ENCODE measurements around the gene DPPA3.
A peak's percentile ranks its signal among the peaks of the same experiment; 100 is the strongest.
"Not testable (repeated sequence)": the region's sequence is repeated elsewhere in the genome, so short reads cannot be mapped to it uniquely, and the experiment has no call there.

Gene DPPA3

DNA sequence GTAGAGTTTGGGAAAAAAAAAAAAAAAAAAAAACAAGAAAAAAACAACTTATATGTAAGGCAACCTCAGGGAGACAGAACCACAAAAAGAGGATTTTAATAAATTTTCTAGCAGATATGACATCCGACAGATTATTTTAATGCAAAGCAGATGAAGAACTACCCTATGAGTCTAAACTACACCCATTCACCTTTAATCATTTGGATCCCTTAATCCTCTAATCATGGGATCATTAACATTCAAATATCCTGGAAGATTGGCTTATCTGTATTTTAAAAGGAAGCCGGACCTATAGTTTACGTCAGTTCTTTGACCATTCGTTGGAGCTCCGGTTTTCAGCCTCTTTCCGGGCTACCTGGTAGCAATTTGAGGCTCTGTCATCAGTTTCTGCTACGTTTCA, at the start of gene DPPA3:
Gene DPPA3, plus strand, starts transcription at position 301 of the 400 bp plus-strand sequence. CDS start 138 bp downstream, outside the sequence.
- DNase-seq (ENCODE audit: low read depth): no peak

DNA sequence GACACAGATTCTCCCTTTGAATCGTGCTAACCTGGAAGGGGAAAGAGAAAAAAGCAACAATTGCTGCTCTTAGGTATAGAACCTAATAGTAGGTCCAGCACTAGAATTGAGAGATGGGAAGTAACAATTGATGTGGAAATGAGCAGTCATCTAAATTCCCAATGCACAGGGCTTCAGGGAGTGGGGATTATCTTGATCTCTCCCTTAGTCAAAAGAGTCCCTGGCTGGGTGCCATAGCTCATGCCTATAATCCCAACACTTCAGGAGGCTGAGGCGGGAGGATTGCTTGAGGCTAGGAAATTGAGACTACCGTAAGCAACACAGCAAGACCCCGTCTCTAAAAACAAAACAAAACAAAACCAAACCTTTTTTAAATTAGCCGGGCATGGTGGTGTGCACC, 49.5 kb upstream of the DPPA3 start:
- no peak for DNase-seq (ENCODE audit: low read depth)

DNA sequence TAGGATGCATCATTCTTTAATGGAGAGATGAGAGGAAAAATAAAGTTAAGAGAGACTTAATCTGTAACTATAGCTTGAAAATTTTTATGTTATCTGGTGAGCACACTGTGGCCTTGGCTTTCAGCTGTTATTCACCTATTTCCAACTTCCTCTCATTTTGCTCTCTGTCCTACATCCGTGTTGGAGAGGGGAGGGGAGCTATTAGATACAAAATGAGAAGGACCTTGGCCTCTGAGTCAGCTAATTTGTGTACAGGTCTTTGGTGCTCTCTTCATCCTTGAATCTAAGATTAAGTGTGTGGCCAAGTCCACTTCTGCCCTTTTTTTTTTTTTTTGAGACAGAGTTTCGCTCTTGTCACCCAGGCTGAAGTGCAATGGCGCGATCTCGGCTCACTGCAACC, 44.6 kb upstream of the DPPA3 start:
- no peak for DNase-seq (ENCODE audit: low read depth)

DNA sequence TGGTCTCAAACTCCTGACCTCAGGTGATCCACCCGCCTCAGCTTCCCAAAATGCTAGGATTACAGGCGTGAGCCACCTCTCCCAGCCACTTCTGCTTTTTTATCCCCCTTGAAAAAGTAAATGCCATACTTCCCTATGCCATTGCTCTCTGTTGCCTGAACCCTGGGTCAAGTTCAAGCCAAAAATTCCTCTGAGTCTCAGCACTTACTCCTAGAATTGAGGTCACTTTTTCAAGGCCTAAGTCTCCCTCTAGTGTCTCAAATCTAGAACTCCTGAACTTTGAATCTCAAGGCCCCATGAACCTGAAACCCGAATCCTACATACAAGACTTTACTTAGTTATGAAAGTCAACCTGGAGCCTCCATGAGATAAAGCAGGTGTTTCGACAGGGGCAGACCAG, 44.1 kb upstream of the DPPA3 start:
- DNase-seq (ENCODE audit: low read depth): no peak

DNA sequence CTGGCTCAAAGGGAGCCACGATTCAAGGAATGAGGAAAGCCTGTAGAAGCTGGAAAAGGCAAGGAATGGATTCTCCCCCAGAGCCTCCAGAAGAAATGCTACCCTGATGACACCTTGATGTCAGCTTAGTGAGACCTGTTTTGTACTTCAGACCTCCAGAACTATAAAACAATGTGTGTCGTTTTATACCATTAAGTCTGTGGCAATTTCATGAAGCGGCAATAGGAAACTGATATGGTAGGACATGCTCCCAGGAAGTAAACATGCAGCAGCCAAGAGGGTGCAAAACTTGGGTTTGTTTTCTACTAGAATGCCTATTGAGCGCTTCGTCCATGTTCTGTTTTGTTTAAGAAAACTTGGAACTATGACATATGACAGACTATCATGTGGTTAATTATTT, 43.1 kb upstream of the DPPA3 start:
- no peak for DNase-seq (ENCODE audit: low read depth)

DNA sequence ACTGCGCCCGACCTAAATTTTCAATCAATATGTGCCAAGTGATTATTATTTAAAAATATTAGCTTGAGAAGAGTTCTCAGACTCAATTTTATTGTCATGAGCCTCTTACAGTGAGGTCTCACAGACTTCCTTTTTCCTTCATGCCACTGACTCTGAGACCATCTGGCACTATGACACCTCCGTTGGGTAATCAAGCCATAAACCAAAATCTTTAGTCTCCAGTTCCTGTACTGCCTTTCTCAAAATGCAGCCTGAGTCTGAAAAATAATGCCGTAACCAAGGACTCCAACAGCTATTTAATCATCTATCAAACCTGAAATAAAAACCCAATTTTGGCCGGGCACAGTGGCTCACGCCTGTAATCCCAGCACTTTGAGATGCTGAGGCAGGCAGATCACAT, 35.8 kb upstream of the DPPA3 start:
- not testable (repeated sequence) for DNase-seq (ENCODE audit: low read depth)

DNA sequence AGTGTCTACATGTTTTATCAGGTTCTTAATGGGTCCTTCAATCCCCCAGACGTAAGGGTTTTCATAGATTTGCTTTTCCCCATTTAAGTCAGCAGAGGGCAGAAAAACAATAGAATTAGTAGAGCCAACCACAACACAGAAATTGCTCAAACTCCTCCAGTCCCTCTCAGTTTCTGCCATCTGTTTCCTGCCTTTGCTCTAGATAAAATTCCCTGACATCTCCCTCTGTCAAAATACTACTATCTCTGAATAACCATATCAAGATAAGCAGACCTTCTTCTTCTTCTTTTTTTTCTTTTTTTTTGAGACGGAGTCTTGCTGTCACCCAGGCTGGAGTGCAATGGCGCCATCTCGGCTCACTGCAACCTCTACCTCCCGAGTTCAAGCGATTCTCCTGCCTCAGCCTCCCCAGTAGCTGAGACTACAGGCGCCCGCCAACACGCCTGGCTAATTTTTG, 33.8 kb upstream of the DPPA3 start:
- not testable (repeated sequence) for DNase-seq (ENCODE audit: low read depth)

DNA sequence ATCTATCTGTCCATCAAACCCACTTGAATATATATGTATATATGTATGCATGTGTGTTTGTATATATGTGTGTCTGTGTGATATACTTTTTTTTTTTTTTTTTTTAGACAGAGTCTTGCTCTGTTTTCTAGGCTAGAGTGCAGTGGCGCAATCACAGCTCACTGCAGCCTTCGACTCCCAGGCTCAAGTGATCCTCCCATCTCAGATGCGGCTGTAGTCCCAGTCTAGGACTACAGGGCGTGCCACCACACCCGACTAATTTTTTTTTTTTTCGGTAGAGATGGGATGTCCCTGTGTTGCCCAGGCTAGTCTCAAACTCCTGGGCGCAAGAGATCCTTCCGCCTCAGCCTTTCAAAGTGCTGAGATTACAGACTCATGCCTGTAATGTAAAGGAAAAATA, 32.5 kb upstream of the DPPA3 start:
- no peak for DNase-seq (ENCODE audit: low read depth)

DNA sequence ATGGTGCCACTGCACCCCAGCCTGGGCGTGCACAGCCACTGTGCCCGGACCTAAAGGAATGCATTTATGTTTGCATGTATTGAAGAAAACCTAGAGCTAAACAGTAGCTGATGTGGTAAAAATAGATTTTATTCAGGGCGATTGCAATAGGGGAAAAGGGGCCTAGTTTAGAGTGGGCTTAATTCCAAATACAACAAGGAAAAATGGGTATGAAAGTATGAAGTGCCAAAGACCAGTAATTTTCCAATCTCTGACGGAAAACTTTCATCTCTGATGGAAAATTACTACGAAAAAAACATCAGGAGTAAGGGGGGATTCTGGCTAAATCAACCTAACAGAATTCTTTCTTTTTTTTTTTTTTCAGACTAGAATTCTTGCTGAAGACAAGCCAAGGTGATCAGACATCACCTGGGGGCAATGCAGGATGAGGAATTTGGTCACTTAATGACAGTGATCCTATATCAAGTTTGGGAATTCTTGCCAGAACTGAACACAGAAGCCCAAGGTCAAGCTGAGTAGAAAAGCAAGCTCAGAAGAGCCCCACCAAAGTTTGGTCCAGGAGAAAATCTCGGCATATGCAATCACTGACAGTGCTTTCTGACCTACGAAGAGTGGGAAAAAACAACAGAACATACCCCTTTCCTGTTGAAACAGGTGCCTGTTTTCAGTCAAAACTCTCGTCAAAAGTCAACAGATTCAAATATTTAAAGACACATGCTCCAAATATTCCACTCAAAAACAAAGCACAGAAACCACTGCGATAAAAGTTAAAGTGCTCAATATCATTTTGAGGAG, 31.8 kb upstream of the DPPA3 start:
- no peak for DNase-seq (ENCODE audit: low read depth)

DNA sequence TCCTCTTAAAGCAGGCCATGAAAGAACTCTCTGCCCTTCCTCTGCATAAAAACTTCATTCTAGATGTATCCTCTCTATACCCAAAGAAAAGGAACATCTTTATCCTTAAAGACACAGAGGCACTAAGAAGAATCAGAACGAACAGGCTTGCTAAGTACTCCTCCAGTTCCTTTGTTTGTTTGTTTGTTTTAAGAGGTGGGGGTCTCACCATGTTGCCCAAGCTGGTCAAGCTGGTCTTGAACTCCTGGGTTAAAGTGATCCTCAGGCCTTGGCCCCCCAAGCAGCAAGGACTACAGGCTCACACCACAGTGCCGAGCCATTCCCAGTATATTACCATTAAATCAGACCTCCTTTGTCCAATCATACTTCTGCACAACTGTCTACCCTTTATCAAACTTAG, 29.7 kb upstream of the DPPA3 start:
- no peak for DNase-seq (ENCODE audit: low read depth)

DNA sequence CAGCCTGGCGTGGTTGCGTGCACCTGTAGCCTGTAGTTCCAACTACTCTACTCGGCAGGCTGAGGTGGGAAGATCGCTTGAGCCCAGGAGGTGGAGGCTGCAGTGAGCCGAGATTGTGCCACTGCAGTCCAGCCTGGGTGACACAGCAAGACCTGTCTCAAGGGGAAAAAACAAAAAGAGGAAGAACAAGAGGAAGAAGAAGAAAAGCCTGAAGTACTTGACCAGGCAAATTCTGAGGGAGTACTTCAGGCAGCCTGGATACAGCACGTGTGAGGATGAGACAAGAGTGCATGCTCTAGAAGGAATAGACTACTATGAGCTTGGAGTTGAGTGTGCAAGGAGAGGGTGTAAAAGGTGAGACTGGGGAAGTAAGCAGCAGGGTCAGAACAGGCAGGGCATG, 17.4 kb upstream of the DPPA3 start:
- no peak for DNase-seq (ENCODE audit: low read depth)

DNA sequence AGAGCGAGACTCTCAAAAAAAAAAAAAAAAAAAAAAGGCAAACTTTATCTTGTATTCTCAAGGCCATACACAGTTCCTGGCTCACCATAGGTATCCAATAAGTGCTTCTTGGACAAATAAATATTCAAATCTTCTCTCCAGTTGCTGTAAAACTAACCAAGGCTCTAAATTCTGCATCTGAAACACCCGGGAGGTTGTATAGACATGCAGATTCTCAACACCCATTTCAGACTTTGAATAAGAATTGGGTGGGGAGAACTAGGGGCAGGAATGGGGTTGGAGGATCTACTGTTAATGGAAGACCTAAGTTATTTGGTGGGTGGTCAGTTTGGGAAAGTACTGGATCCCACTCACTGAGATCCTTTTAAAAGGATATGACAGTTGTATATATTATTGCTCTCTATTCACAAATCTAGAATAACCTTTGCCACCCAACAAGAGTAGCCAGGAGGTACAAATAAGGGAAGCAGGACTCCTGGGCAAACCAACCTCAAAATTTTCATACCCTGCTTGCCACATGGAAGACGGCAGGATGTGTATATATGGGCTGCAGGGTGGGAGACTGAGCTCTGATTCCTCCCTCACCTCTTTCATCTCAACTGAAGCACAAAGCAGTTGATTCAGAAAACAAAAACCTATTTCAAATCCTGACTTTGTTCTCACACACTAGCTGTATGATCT, 16.5 kb upstream of the DPPA3 start:
- DNase-seq (ENCODE audit: low read depth): no peak

DNA sequence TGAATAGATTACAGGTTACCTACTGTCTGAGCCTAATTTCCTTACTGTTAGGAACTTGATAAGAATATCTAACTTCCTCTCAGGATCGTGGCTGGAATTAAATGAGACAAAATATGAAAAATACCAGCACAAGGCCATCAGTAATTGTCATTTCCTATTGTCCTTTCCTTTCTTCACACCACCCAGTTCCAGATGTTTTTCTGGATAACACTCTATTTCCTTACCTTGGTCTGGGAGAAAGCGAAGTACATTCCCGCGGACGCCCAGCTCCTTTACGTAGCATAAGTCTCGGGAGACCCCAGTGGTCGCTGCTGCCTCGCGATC, 16.0 kb upstream of the DPPA3 start:
- DNase-seq (ENCODE audit: low read depth): no peak

DNA sequence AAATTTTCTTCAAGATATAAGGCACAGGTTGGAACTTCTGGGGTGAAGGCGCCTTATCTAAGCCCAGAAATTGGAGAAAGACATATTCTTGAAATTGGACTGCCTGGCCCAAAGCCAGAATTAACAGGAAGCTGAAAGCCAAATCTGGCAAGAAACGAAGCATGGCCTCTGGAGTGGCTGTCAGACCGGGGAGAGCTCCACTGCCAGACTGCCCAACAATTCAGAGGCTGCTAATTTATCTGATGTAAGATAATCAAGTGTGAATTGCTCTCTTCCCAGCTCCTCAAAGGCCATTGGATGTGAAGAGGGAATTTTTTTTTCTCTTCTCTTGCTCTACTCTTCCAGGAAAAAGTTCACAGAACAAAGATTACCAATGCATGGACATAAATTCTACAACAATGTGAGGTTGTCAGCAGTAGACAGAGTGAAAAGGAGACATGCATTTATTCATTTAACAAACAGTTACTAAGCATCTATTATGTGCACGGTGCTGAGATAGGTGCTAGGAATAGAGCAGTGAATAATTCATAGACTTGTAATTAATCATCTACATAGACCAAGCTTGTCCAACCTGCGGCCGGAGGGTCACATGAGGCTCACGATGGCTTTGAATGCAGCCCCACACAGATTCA, 15.6 kb upstream of the DPPA3 start, which contains the start of gene GDF3:
Gene GDF3, minus strand, starts transcription at position 210 of the 632 bp plus-strand sequence. Its CDS starts 47 bp downstream, at position 163.
- DNase-seq (ENCODE audit: low read depth): no peak

DNA sequence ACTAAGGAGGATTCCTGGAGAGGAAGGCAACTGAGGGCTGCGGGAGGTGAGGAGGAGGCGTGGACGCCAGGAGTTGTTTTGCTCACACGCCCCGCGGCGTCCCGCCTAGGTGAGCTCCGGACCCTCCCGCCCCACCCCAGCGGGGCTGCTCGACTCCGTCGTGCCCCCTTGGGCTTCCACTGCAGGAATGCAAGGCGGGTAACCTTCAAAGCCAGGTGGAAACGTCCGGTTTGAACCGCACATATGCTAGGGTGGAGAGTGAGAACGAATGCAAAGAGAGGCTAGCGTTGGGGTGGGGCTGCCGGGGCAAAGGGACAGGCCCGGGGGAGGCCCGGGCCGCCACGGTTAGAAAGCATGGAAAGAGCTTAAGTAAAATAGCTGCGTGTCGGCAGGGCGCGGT, 5.4 kb upstream of the DPPA3 start:
- DNase-seq (ENCODE audit: low read depth): no peak

DNA sequence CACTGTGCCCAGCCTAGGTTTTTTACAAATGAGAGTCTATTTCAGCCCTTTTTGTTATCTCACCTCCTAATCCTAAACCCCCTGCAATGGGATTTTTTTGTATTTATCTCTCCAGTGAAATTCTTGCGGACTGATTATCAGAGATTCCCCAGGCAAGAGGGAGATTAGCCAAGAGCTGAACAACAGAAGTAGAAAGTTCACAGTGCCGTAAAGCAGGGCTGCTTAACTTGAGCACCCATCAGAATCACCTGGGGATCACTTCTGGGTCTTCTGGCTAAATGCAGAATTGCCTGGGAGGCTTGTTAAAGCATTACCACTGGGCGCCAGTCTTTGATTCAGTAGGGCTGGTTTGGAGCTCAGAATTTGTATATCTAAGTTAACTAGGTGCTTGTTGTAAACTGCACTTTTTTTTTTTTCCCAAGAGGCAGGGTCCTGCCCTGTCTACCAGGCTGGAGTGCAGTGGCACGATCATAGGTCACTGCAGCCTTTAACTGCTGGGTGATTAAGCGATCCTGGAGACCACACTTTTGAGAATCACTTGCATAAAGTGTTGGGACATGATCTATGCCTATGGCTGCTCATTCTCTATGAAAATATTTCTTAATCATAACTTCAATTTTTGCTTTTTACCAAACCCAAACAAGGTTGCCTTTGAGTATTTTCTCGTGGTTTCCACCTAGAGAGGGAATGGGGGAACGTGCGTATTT, 1.1 kb upstream of the DPPA3 start:
- DNase-seq (ENCODE audit: low read depth): no peak

DNA sequence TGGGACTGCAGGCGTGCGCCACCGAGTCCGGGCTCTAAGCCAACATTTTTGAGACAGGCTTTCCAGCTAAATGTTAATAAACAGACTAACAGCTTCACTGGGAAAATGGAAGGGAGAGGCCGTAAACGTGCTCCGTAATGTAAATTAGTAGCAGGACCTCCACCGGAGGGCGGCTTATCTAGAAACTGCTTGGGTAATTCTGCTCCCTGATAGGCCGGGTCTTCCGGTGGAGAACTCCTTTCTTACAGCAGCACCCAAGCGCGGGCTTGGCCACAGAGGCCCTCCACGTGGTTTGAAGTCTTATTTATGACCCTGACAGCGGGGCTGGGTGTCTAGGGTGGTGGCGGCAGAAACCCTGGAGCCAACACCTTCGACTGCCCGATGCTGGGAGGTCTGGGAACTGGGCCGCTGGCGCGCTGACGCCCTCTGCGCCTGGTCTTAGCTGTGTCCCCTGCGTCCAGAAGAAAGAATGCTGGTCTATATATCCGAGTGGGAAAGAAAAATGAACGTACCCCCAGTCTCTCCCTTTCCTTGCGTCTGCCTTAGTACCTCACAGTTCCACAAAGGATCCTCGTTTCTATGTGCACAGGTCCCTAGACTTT, 1.7 kb downstream of the DPPA3 start:
- no peak for DNase-seq (ENCODE audit: low read depth)

DNA sequence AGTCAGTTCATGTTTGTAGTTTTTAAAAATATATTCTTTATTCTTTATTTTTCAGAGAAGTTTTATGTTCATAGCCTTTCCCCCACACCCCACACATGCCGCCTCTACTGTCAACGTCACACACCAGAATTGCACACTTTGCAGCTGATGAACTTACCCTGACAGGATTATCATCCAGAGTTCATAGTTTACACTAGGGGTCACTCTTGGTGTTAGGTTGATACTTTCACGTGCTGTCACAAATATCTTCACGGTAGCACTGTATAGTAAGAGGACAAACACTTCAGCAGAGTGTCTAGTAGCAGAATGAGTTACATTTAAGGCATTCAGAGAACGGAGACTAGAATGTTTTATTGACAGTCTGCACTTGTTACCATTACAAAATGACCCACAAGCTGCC, 5.1 kb downstream of the DPPA3 start:
- peak; percentile 22 for DNase-seq (ENCODE audit: low read depth)

DNA sequence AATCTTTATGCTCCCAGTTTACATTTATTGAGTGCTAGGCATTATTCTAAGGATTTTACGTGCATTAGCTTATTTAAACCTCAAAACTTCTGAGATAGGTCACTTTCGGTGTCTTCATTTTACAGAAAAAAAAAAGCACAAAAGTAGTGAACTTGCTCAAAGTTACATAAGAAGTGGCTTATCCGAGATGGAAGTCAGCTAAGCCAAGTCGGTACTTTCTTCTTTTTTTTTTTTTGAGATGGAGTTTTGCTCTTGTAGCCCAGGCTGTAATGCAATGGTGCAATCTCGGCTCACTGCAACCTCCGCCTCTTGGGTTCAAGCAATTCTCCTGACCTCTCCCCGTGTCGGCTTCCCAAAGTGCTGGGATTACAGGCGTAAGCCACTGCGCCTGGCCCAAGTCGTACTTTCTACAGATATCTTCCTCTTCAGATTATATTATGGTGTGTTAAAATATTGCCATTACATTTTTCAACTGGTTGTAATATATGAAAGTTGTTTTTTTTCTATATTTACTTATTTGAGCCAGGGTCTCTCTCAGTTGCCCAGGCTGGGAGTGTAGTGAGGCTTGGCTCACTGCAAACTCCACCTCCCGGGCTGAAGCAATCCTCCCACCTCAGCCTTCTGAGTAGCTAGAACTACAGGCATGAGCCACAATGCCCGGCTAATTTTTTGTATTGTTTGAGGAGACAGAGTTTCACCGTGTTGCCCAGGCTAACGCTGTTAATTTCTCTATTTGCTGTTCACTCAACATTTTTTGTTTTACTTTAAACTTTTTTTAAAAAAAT, 8.9 kb downstream of the DPPA3 start:
- DNase-seq (ENCODE audit: low read depth): no peak

DNA sequence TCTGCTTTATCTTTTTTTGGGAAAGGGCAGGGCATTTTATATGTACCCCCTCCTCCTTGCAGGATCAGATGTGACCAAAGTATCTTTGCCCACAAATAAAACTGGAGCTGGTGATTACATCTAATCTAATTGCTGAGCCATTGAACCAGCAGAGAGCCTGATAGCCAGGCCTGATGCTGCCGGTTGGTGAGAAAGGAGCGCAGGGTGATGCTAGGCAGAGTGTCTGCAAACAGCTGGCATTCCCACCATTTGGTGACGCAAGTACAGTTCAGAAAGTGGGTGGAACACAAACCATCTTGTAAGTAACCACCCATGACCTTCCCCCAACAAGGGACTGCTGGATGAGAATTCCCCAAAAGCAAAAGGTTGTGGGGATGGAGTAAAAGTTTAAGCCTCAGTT, 12.7 kb downstream of the DPPA3 start:
- no peak for DNase-seq (ENCODE audit: low read depth)

DNA sequence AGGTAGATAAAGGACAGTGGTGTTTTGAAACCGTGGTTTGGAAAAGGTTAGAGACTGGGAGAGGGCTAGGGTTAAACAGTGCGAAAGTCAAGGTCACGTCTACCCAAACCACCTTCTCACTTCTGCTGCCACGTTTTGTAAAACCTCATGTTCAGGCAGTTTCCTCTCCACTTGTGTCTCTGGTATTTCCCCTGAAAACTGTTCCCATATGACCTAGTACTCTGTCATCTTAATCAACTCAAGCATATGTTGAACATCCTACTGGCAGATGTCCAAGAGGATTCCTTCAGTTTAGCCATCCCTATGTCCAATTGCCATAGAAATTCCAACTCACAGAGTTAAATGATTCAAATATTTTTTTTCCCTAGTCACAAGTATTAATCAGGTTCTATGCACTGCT, 18.5 kb downstream of the DPPA3 start:
- DNase-seq (ENCODE audit: low read depth): no peak

Measured in HS-27A (cell line).